Body of pancreas (tissue), 4 donors: Measurements from ENCODE around the gene GOLT1A.

Experiments used
- POLR2A ChIP-seq, 3 donors: fragments of 450-650 bp; IDR thresholded peaks; one replicate each; pipeline ENCODE4 v1.6.1; 2016; ENCODE audit warnings: antibody characterized with exemption in 3 of 3, mild to moderate bottlenecking in 2 of 3
- TF ChIP-seq, protein P1 (sequence below), 7 experiments: fragments of 450-650 bp in 4 of 7; fragments of 200-600 bp in 3 of 7; sonication (generic) in 3 of 7; IDR thresholded peaks; one replicate each; pipeline ENCODE4 v1.5.1; 2016 to 2019; ENCODE audit warnings: antibody characterized with exemption in 7 of 7

DNA sequence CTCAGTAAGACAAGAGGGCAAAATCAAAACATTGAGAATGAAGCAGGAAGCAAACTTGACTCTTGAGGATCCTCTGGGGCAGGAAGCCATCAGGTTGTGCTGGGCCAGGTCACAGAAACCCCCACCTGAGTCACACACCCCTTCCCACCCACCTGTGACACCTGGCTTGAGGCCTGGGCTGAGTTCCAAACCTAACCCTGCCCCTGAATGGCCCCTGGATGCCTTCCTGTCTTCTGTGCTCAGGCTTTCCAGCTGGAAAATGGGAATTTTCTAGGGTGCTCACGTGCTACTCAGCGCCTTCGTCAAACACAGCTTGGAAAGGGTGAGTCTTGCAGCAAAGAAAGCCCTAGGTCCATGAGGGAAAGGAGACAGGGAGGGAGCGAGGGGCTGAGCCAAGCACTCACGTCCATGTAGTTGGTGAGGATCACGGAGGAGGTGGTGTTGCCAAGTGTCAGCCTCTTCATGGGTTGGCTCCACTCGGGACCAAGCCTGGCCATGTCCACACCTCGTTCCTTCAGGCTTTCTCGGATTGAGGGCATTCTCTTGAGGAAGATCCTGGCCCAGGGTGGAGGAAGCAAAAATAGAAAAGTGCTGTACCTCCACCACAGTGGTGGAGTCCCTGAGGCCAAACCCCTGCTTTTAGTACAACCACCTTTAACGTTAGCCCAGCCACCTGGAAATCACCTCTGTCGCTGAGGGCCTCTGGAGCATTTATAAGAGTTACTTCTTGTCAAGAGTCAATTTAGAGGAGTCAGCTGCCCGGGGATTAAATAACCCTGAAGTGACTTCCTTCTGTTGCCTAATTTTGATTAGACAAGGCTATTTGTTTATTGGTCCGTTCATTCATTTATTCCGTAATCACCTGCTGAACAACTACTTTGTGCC is 51.9 kb downstream of the GOLT1A start:
- TF ChIP-seq, protein P1, sequence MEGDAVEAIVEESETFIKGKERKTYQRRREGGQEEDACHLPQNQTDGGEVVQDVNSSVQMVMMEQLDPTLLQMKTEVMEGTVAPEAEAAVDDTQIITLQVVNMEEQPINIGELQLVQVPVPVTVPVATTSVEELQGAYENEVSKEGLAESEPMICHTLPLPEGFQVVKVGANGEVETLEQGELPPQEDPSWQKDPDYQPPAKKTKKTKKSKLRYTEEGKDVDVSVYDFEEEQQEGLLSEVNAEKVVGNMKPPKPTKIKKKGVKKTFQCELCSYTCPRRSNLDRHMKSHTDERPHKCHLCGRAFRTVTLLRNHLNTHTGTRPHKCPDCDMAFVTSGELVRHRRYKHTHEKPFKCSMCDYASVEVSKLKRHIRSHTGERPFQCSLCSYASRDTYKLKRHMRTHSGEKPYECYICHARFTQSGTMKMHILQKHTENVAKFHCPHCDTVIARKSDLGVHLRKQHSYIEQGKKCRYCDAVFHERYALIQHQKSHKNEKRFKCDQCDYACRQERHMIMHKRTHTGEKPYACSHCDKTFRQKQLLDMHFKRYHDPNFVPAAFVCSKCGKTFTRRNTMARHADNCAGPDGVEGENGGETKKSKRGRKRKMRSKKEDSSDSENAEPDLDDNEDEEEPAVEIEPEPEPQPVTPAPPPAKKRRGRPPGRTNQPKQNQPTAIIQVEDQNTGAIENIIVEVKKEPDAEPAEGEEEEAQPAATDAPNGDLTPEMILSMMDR (IDR thresholded peaks at IDR 0.05): no peak
- no peak for TF ChIP-seq POLR2A (IDR thresholded peaks at IDR 0.05)
